Caki2 (cell line): ENCODE measurements around the gene B3GNT8. TPM values are rescaled to one million over a fixed set of nuclear protein-coding genes. Genes with fewer than 3 reads are reported as not detected.
"Not testable (repeated sequence)": the region's sequence is repeated elsewhere in the genome, so short reads cannot be mapped to it uniquely, and the experiment has no call there.

Experiments used
- DNase-seq: peaks from one replicate; pipeline ENCODE4 v3.0.0-alpha.2; 2015; ENCODE audit warnings: low read depth
- in situ Hi-C: cut with HindIII; loops from 2 replicates; pipeline ENCODE4 v1.10.0; 2016; ENCODE audit warnings: low sequenced_read_pairs, low pct_unique_long_range_greater_than_20kb, mixed read lengths
- total RNA-seq: library from RNA; depleted of rRNA; stranded (reverse); fragments of >200 nt; shearing (Covaris generic); gene quantifications from 2 replicates; pipeline ENCODE4 v1.2.3, GENCODE V29; 2014; ENCODE audit warnings: low replicate concordance

B3GNT8 gene
- total RNA-seq, 1 experiment from 2014 or later, result 0.41 TPM

DNA sequence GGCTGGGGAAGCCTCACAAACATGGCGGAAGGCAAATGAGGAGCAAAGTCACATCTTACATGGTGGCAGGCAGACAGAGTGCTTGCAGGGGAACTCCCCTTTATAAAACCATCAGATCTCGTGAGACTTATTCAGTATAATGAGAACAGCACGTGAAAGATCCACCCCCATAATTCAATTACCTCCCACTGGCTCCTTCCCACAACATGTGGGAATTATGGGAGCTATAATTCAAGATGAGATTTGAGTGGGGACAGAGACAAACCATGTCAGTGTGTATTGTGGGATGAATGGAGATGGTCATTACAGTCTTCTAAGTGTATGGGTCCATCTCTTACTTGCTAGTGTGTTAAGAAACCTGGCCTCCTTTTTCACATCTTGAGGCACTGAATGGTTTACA, 25.2 kb downstream of the B3GNT8 start:
- DNase-seq, result no peak
- in situ Hi-C loops, result no loop called here

- in situ Hi-C loops, result no loop called here
- DNase-seq, result no peak
Measured at GRCh38 chr19:41401483-41401882, 25.7 kb downstream of the B3GNT8 start.

GRCh38 chr19:41399525-41399924, 27.6 kb downstream of the B3GNT8 start:
- in situ Hi-C loops, result no loop called here
- DNase-seq, result no peak

GRCh38 chr19:41399091-41399490, 28.1 kb downstream of the B3GNT8 start:
- in situ Hi-C loops, result no loop called here

DNA sequence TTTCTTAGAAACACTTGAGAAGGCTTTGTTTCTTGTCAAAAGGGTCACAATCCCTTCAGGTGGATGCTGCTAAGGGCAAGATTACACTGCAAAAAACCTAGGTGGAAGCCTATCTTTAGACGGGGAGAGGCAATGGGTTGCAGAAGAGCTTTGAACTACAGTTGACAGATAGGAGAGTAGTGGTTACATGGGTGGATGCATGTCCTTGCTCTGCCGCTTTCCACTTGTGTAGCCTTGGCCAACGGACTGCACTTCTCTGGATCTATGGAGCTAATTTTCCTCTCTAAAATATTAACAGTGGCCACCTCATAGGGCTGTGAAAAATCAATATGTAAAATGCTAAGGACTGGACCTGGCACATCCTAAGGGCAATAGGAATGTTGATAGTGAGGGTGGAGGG, 28.6 kb downstream of the B3GNT8 start:
- in situ Hi-C loops, result no loop called here
- no peak for DNase-seq

More at GRCh38 chr19:41399091-41399490, 28.1 kb downstream of the B3GNT8 start:
- no peak for DNase-seq

DNA sequence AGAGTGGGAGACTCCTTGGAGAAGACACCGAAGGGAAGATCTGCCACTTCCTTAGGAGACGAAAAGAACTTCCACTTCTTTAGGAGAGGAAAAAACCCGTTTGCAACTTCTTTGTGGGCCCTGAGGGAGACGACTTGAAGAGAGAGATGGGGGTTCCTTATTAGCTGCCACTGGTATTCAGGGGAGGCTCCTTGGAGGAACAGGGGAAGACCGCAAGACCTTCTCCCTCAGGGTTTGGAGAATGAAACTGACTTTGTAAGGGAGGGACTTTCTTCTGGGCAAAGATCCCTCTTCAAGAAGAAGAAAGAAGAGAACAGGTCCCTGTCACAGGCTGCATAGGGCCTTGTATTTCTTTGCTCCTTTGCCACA, 29.1 kb downstream of the B3GNT8 start:
- in situ Hi-C loops, result no loop called here

GRCh38 chr19:41397086-41398049, 29.8 kb downstream of the B3GNT8 start, which contains the start of the genes BCKDHA and EXOSC5:
Gene BCKDHA (plus strand): TSS chr19:41397818. CDS start chr19:41397828, 10 bp downstream.
Gene EXOSC5 (minus strand): TSS chr19:41397359. CDS start chr19:41397328, 31 bp downstream.
- peak; percentile 100 for DNase-seq
- in situ Hi-C loops, result no loop called here

More for the DNA sequence above, 29.1 kb downstream of the B3GNT8 start:
- no peak for DNase-seq

- in situ Hi-C loops, result no loop called here
- no peak for DNase-seq
Measured at GRCh38 chr19:41395355-41395754, 31.8 kb downstream of the B3GNT8 start.

DNA sequence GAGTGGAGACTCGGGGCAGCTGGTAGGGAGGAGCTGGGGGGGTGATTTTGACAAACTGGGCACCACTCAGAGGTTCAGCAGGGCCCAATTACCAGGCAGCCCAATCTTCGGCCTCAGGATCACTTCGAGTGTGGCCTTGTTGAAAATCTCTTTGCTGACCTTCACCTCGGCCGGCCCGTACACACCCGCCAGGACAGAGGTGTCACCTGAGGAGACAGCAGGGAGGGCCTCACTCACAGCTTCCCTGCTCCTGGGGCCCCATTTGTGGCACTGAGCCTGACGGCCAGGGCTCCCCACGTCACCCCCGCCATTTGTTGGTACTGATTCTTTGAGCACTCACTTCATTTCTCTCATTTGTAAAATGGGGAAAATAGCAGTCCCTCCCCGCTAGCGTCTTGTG, 34.4 kb downstream of the B3GNT8 start:
- no peak for DNase-seq
- in situ Hi-C loops, result no loop called here

GRCh38 chr19:41391618-41392017, 35.6 kb downstream of the B3GNT8 start:
- in situ Hi-C loops, result no loop called here

GRCh38 chr19:41386442-41386841, 40.7 kb downstream of the B3GNT8 start:
- no peak for DNase-seq
- in situ Hi-C loops, result no loop called here

More at GRCh38 chr19:41391618-41392017, 35.6 kb downstream of the B3GNT8 start:
- no peak for DNase-seq

DNA sequence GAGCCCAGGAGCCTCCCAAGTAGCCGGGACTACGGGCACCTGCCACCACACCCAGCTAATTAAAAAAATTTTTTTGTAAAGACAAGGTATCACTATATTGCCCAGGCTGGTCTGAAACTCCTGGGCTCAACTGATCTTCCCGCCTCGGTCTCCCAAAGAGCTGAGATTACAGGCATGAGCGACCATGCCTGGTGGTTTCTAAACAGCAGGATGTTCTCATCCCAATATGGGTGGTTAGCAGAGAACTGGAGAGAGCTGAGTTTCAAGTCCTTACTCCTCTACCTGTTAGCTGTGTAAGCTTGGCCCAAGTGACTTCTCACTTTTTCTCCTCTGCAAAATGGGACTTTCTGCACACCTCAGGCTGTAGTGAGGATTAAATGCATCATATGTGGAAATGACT, 42.8 kb downstream of the B3GNT8 start:
- in situ Hi-C loops, result no loop called here
- DNase-seq, result peak; percentile 50

- DNase-seq, in situ Hi-C loops: not testable (repeated sequence)
Measured at GRCh38 chr19:41381536-41381935, 45.6 kb downstream of the B3GNT8 start.

GRCh38 chr19:41377977-41378709, 49.0 kb downstream of the B3GNT8 start:
- DNase-seq, result no peak
- in situ Hi-C loops, result no loop called here

GRCh38 chr19:41376998-41377365, 50.2 kb downstream of the B3GNT8 start:
- in situ Hi-C loops, result no loop called here
- no peak for DNase-seq

GRCh38 chr19:41376241-41376997, 50.8 kb downstream of the B3GNT8 start, which contains the start of gene TMEM91:
Gene TMEM91 (plus strand): TSS chr19:41376533. CDS start chr19:41378310, 1,777 bp downstream.
- DNase-seq, result no peak
- in situ Hi-C loops, result no loop called here
